H9 (cell line): ENCODE measurements around the gene USP9X. TPM values are rescaled to one million over a fixed set of nuclear protein-coding genes. Genes with fewer than 3 reads are reported as not detected.

ENCODE experiments used
- DNase-seq: peaks from one replicate; pipeline ENCODE4 v3.0.0-alpha.2; 2017
- H2AFZ ChIP-seq: one replicate; pipeline ENCODE4 v1.6.1; 2013; ENCODE audit warnings: mild to moderate bottlenecking, low read length, control low read depth, moderate library complexity
- H2AK5ac ChIP-seq: 2 replicates; pipeline ENCODE4 v1.6.1; 2013; ENCODE audit warnings: low read length, control low read depth, mixed read lengths; ENCODE audit not compliant: insufficient read length
- H2BK120ac ChIP-seq: one replicate; pipeline ENCODE4 v1.6.1; 2013; ENCODE audit warnings: low read depth, mild to moderate bottlenecking, low read length, control low read depth, inconsistent platforms; ENCODE audit not compliant: poor library complexity, severe bottlenecking
- H2BK12ac ChIP-seq: 2 replicates; pipeline ENCODE4 v1.6.1; 2013; ENCODE audit warnings: low read length, control low read depth, mixed read lengths, low read depth; ENCODE audit not compliant: insufficient read length
- H2BK15ac ChIP-seq: 2 replicates; pipeline ENCODE4 v1.6.1; 2013; ENCODE audit warnings: low read depth, low read length, control low read depth
- H2BK20ac ChIP-seq: one replicate; pipeline ENCODE4 v1.6.1; 2013; ENCODE audit warnings: low read depth, mild to moderate bottlenecking, low read length, control low read depth, inconsistent platforms; ENCODE audit not compliant: poor library complexity, severe bottlenecking
- H2BK5ac ChIP-seq: 2 replicates; pipeline ENCODE4 v1.6.1; 2013; ENCODE audit warnings: low read length, control low read depth, mixed read lengths; ENCODE audit not compliant: insufficient read length
- H3K14ac ChIP-seq: 2 replicates; pipeline ENCODE4 v1.6.1; 2013; ENCODE audit warnings: low read length, control low read depth; ENCODE audit not compliant: insufficient read depth
- H3K18ac ChIP-seq: 2 replicates; pipeline ENCODE4 v1.6.1; 2013; ENCODE audit warnings: low read depth, mild to moderate bottlenecking, mixed read lengths, low read length, control low read depth; ENCODE audit not compliant: insufficient read length
- H3K23ac ChIP-seq: 2 replicates; pipeline ENCODE4 v1.6.1; 2013; ENCODE audit warnings: low read length, control low read depth, mixed read lengths, low read depth; ENCODE audit not compliant: insufficient read length
- H3K23me2 ChIP-seq: 2 replicates; pipeline ENCODE4 v1.6.1; 2013; ENCODE audit warnings: low read depth, mild to moderate bottlenecking, mixed read lengths, low read length, control low read depth; ENCODE audit not compliant: insufficient read length, poor library complexity, severe bottlenecking
- H3K27ac ChIP-seq: 2 replicates; pipeline ENCODE4 v1.5.1; 2013; ENCODE audit warnings: low read length, control low read depth, mixed read lengths, low read depth; ENCODE audit not compliant: insufficient read length
- H3K27me3 ChIP-seq: 2 replicates; pipeline ENCODE4 v1.6.1; 2013; ENCODE audit warnings: low read length, control low read depth, inconsistent platforms; ENCODE audit not compliant: insufficient read depth
- H3K4ac ChIP-seq: 2 replicates; pipeline ENCODE4 v1.6.1; 2013; ENCODE audit warnings: low read depth, mild to moderate bottlenecking, control low read depth, inconsistent platforms, low read length, moderate library complexity
- H3K4me1 ChIP-seq: 2 replicates; pipeline ENCODE4 v1.6.1; 2013; ENCODE audit warnings: low read length, control low read depth, inconsistent platforms; ENCODE audit not compliant: insufficient read depth
- H3K4me2 ChIP-seq: 2 replicates; pipeline ENCODE4 v1.6.1; 2013; ENCODE audit warnings: low read length, control low read depth, mixed read lengths; ENCODE audit not compliant: insufficient read length, insufficient read depth
- H3K56ac ChIP-seq: 2 replicates; pipeline ENCODE4 v1.6.1; 2013; ENCODE audit warnings: low read depth, mild to moderate bottlenecking, mixed read lengths, low read length, control low read depth; ENCODE audit not compliant: insufficient read length
- H3K79me1 ChIP-seq: 2 replicates; pipeline ENCODE4 v1.6.1; 2013; ENCODE audit warnings: low read depth, mild to moderate bottlenecking, moderate library complexity, low read length, control low read depth, inconsistent platforms; ENCODE audit not compliant: insufficient read depth, poor library complexity, severe bottlenecking
- H3K79me2 ChIP-seq: 2 replicates; pipeline ENCODE4 v1.6.1; 2013; ENCODE audit warnings: low read length, control low read depth, inconsistent platforms; ENCODE audit not compliant: insufficient read depth
- H3K9ac ChIP-seq: 2 replicates; pipeline ENCODE4 v1.6.1; 2013; ENCODE audit warnings: low read length, control low read depth, mixed read lengths; ENCODE audit not compliant: insufficient read length; ENCODE audit errors: extremely low read depth
- H3K9me3 ChIP-seq: one replicate; pipeline ENCODE4 v1.6.1; 2013; ENCODE audit warnings: low read depth, low read length, inconsistent platforms; ENCODE audit not compliant: control insufficient read depth
- H3T11ph ChIP-seq: one replicate; pipeline ENCODE4 v1.6.1; 2013; ENCODE audit warnings: mild to moderate bottlenecking, low read length, control low read depth, inconsistent platforms
- H4K20me1 ChIP-seq: one replicate; pipeline ENCODE4 v1.6.1; 2013; ENCODE audit not compliant: control insufficient read depth, insufficient read length, insufficient read depth
- H4K5ac ChIP-seq: 2 replicates; pipeline ENCODE4 v1.6.1; 2013; ENCODE audit warnings: low read depth, mild to moderate bottlenecking, mixed read lengths, low read length, control low read depth; ENCODE audit not compliant: insufficient read length
- H4K8ac ChIP-seq: replicated peaks from 2 replicates; pipeline ENCODE4 v1.6.1; 2013; ENCODE audit warnings: low read length, control low read depth, mixed read lengths, low read depth; ENCODE audit not compliant: insufficient read length
- H4K91ac ChIP-seq: 2 replicates; pipeline ENCODE4 v1.6.1; 2013; ENCODE audit warnings: low read depth, mild to moderate bottlenecking, moderate library complexity, mixed read lengths, low read length, control low read depth; ENCODE audit not compliant: insufficient read length
- H3K27ac Mint-ChIP-seq, 3 experiments: 2 replicates in 2 of 3; 3 replicates in 1 of 3; pipeline ENCODE4 v1.8.0; 2020 to 2021; ENCODE audit warnings: mixed read lengths in 3 of 3, mild to moderate bottlenecking in 1 of 3, moderate library complexity in 1 of 3
- H3K27me3 Mint-ChIP-seq: 2 replicates; pipeline ENCODE4 v1.8.0; 2021; ENCODE audit warnings: low read depth, mild to moderate bottlenecking, moderate library complexity, mixed read lengths
- H3K36me3 Mint-ChIP-seq, 3 experiments: 2 replicates in 2 of 3; 3 replicates in 1 of 3; pipeline ENCODE4 v1.8.0; 2020 to 2021; ENCODE audit warnings: low read depth in 3 of 3, mixed read lengths in 3 of 3; ENCODE audit not compliant: insufficient read depth in 1 of 3
- H3K4me1 Mint-ChIP-seq, 2 experiments: 2 replicates each; pipeline ENCODE4 v1.8.0; 2020; ENCODE audit warnings: mixed read lengths in 2 of 2
- H3K4me3 Mint-ChIP-seq, 2 experiments: 2 replicates in 1 of 2; 3 replicates in 1 of 2; pipeline ENCODE4 v1.8.0; 2020 to 2021; ENCODE audit warnings: mild to moderate bottlenecking in 2 of 2, mixed read lengths in 2 of 2, moderate library complexity in 1 of 2
- H3K9me3 Mint-ChIP-seq, 2 experiments: 2 replicates in 1 of 2; 3 replicates in 1 of 2; pipeline ENCODE4 v1.8.0; 2020; ENCODE audit warnings: mild to moderate bottlenecking in 2 of 2, mixed read lengths in 2 of 2, moderate library complexity in 1 of 2
- CTCF ChIP-seq: fragments of 200-600 bp; sonication (generic); conservative IDR thresholded peaks from 3 replicates; pipeline ENCODE4 v1.8.0; 2021; ENCODE audit warnings: antibody characterized with exemption, mild to moderate bottlenecking
- WGBS: extraction: QIAGEN DNeasy Blood & Tissue Kit; methylation state at CpG from one replicate; pipeline ENCODE4 v1.1.7; 2013; ENCODE audit warnings: missing lambda C conversion rate, low lambda C conversion rate, mixed read lengths; ENCODE audit not compliant: insufficient read length; ENCODE audit errors: extremely low coverage; 5-methylcytosine and 5-hydroxymethylcytosine counted together
- total RNA-seq: library from RNA; stranded (reverse); gene quantifications from 2 replicates; pipeline ENCODE4 v1.2.1, GENCODE V29; 2021

Gene USP9X
- total RNA-seq, 1 experiment from 2014 or later, result 284 TPM

GRCh38 chrX:41198410-41198809, 113.2 kb downstream of the USP9X start:
- Histone ChIP-seq H4K91ac (no peak overlapping the region), H3K14ac (no peak overlapping the region), H4K5ac (no peak overlapping the region), H2AFZ (no peak overlapping the region), H3K23ac (no peak overlapping the region), H2BK15ac (no peak overlapping the region), H3K79me1 (no peaks in the 10 kb centered on the region), H3T11ph (no peak overlapping the region), H3K23me2 (no peaks in the 10 kb centered on the region), H3K27me3 (no peaks in the 10 kb centered on the region), H2BK20ac (no peak overlapping the region), H2BK12ac (no peak overlapping the region), H3K9me3 (no peaks in the 10 kb centered on the region), H3K27ac (no peak overlapping the region), H3K18ac (no peak overlapping the region), H4K20me1 (no peaks in the 10 kb centered on the region), H4K8ac (no peak overlapping the region), H2AK5ac (no peak overlapping the region), H2BK5ac (no peak overlapping the region), H3K4me2 (no peak overlapping the region), H3K79me2 (0 out of 2 replicates have a peak, but pooled peaks cover 3% of the 10 kb centered on the region), H3K56ac (no peak overlapping the region), H3K4ac (no peak overlapping the region), H2BK120ac (no peak overlapping the region), H3K9ac (no peak overlapping the region), H3K4me1 (no peaks in the 10 kb centered on the region)
- no CpG with 5 or more reads among the region's 1 CpG for WGBS
- DNase-seq, result no peak
- peaks cover 24 to 32% of the 10 kb centered on the region in 2 experiments for H3K9me3 Mint-ChIP-seq
- H3K4me3 Mint-ChIP-seq, result no peak overlapping the region
- H3K27ac Mint-ChIP-seq, result no peak overlapping the region
- 0 out of 4 replicates have a peak, but pooled peaks cover 0 to 2% of the 10 kb centered on the region in 2 experiments for H3K4me1 Mint-ChIP-seq
- H3K36me3 Mint-ChIP-seq, result peaks cover 26 to 78% (median 59%) of the 10 kb centered on the region in 3 experiments
- H3K27me3 Mint-ChIP-seq, result no peaks in the 10 kb centered on the region
- TF ChIP-seq CTCF, result no peak
